Endometrium (tissue), 2 donors: ENCODE measurements around the gene ZNF107.

Experiments
- FAIRE-seq: peaks from 2 replicates; lab custom pipeline; 2012; peaks lifted over from hg19 to GRCh38; lab: Jason Lieb, UNC
- donor health status: control.
- donor health status: control.

ZNF107 gene

DNA sequence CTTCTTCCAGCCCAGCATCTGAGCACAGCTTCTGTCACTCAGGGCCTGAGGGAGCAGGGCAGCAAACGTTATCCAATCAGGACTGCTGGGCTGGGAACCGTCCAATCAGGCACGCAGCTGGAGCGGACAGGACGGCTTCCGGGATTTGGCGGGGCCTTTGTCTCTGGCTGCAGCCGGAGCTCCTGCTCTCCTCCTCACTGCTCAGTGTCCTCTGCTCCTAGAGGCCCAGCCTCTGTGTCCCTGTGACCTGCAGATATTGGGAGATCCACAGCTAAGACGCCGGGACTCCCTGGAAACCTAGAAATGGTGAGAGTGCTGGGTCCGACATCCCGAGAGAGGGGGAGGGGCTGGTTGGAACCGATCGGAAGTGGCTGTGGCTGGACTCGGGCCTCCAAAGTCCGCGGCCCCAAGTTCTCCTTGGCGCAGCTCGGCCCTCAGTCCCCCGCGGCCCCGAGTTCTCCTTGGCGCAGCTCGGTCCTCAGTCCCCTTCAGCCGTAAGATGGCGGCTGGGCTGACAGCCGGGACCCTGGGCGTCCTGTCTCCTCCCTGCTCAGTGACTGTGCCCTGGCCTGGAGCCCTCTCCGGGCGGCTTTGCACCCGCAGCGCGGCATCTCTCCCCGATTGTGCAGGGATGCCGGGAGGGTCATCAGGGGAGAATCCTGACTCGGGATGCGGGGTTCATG, at the start of gene ZNF107:
TSS of gene ZNF107 (plus strand) at position 154 of the 683 bp plus-strand sequence. CDS start at position 304, 150 bp downstream.
- FAIRE-seq: peak; percentile 97

DNA sequence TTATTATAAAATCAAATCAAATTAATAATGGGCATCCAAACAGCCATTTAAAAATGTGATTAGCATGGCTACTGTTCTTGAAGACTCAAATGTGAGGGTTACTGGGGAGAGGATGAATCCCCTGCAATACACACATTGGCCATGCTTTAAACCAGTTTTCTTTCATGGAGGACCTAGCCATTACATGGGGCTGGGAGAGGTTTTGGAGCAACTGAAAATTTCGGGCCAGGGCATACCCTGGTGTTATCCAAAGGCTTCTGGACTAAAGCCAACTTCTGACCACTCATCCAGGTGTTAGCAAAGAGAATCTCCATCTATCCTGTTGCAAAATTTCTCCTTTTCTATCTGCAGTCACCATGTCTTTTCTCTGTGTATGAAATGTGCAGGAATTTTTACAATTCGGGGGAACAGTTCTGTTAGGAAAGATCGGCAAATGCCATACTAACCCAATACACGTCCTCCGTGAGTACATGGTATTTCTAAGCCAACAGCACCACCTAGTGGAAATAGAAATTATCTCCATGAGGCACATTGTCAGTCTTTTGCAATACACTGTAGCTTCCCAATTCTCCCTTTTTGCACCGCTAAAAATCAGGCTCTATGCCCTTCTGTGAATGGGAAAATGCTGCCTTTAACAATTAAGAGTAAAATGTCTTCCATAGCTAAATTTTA, 47.0 kb upstream of the ZNF107 start:
- FAIRE-seq: no peak

DNA sequence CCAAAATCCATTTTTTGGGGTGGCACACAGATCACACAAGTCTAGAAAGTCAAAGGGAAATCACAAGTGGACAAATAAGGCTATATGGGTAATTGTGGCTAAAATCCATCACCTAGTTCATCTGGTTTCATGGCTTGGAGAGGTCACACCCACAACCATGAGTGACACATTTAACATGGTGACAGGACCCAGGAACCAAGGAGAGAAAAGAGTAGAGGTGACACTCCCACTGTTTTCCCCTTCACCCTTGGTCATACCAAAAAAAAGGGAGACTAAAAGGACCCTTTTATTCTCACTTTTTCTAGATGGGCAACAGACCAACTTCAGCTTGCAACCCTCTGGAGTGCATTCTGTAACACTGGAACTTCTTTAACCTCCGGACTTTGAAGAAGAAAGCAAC, 46.2 kb upstream of the ZNF107 start:
- no peak for FAIRE-seq

DNA sequence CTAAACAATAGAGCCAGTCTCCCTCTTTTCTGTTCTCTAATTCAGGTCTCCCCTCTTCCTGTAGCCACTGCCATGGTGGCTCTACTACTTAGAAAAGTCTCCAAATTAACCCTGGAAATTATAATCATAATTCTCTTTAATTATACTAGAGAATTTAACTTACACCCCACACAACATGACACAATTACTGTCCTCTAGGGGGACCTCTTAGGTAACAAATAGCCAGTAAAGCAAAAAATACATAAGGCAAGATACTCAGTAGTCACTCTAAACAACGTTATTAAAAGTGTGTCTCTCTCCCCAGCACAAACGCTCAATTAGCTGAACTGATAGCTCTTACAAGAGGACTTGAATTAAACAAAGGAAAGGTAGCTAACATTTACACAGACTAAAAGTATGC, 44.3 kb upstream of the ZNF107 start:
- no peak for FAIRE-seq

DNA sequence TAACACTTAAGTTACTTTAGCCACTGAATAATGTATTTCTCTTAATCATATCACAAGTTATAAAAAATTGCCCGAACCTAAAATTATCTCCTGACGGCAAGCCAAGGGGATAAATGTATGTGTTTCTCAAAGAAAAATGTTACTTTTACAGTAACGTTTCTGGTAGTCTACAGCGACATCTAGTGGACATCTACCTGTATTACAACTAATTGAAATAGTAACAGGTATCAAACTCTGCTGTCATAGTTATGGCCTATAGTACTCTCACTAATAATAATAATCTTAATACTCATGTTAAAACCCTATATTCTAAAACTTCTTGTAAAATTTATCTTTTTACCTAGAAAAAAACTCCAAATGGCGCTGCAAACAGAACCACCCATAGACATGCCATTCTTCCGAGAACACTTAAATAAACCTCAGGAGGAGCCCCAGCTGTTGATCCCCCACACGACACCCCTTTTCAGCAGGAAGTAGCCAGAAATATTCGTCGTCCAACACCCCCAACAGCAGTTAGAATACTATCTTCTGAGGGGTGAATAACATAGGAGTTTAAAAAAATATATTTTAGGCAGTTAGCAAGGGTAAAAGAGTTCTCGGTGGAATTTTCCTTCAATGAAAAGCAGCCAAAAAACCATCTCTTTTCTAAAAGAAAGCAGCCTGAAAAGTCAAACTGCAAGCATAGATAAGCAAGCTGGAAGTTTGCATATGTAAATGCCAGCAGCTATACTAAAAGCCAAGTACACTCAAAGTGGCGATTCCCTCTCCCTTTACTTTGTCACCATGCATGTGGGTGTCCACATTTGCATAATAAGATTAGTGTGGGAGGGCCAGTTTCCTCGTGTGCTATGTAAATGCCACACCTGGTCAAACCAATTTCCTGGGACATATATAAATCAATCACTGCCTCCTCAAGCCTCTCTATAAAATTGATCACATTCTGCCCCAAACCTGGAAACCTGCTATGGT, 40.5 kb upstream of the ZNF107 start:
- no peak for FAIRE-seq

DNA sequence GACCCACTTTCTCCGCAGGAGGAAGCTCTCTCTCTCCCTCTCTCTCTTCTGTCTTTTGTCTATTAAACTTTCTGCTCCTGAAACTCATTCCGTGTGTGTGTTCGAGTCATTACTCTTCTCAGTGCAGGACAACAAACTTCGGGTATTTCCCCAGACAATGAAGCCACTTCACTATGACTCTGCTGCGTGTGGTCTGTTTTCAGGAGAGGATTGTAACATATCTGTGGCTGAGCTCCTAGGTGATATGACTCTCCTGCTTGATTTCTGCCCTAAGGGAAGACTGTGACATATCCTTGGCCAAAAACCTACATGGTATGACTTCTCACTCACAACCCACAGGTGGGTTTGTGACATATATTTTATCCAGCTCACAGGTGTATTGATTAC, 39.9 kb upstream of the ZNF107 start:
- no peak for FAIRE-seq

DNA sequence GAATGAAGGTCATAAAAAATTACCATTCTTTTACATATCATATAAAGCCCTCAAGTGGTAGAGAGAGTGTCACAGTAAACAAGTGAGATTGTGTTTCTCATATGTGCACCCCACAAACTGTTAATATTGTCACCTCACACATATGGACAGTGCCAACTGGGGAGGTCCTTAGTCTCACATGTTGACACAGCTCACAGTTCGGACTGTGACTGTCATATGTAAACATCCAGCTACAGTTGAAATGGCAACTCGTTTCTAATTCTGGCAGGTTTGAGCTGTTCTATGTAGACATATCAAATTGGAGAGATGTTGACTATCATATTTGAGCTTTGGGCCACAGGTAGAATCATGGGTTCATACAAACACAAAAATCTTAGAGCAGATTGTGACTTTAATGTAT, 39.4 kb upstream of the ZNF107 start:
- no peak for FAIRE-seq

DNA sequence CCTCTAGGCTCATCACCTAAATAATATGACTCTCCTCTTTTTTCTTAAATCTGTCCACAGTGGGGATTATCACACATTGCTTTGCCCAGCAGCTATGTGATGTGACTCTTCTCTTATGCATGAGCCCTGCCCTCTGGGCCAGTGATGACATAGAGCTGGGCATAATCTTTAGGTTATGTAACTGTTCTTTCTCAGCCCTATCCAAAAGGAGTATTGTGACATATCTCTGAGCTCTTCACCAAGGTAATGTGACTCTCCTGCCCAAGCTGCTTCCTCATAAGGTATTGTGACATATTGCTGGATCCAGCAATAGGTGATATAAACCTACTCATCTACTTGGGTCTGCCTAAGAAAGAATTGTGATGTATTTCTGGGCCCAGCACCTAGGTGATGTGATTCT, 37.7 kb upstream of the ZNF107 start:
- no peak for FAIRE-seq

DNA sequence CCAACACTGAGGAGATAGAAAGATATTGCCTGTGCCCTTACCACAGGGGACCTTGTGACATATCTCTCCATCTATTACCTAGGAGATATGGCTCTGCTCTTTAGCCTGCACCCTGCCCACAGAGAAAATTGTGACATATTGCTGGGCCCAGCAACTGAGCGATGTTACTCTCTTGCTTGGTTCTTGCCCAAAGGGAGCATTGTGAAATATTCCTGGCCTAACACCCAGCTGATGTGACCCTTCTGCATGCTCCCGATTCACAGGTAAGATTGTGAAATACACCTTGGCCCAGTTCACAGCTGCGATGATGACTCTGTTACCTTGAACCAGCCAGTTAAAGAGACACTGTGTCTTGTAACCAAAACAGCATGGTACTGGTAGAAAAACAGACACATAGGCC, 37.2 kb upstream of the ZNF107 start:
- no peak for FAIRE-seq

DNA sequence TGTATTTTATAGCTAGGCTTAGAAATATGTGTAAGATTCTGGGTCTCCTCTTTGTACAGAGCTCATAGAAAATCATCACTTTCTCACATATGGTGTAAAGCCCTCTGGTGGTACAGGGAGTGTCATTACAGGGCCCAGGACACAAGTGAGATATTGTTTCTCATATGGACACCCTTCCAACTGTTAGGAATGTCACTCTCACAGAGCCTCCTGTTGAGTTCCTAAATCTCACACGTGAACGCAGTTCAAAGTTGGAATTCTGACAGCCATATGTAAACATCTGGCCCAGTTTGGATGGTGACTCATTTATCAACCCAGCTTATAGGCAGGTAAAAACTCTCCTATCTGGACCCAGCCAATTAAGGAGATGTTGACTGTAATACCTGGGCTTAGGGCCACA, 35.4 kb upstream of the ZNF107 start:
- FAIRE-seq: no peak

DNA sequence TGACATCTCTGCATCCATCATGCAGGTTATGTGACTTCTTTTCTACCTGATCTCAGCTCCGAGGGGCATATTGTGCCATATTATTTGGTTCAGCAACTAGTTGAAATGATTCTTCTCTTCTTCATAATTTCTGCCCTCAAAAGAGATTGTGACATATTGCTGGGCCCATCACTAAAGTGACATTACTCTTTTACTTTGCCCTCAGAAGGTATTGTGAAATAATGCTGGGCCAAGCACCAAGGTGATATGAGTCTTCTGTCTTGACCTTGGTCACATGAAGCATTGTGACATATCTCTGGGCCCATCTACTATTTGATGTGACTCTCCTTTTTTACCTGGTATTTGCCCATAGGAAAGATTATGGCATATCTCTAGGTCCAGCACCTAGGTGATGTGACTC, 33.9 kb upstream of the ZNF107 start:
- FAIRE-seq: no peak

DNA sequence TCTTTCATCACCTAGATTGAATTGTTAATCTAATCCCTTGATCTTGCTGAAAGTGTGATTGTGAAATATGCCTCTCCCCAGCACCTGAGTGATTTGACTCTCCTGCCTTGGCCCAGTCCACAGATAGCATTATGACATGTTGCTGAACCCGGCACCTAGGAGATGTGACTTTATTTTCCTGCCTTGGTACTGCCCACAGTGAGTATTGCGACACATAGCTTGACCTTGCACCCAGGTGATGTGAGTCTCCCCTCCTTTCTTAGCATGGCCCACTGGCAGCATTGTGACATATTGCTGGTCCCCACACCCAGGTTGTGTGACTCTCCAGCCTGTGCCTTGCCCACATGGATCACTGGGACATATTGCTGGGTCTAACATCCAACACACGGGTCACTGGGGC, 32.5 kb upstream of the ZNF107 start:
- no peak for FAIRE-seq

DNA sequence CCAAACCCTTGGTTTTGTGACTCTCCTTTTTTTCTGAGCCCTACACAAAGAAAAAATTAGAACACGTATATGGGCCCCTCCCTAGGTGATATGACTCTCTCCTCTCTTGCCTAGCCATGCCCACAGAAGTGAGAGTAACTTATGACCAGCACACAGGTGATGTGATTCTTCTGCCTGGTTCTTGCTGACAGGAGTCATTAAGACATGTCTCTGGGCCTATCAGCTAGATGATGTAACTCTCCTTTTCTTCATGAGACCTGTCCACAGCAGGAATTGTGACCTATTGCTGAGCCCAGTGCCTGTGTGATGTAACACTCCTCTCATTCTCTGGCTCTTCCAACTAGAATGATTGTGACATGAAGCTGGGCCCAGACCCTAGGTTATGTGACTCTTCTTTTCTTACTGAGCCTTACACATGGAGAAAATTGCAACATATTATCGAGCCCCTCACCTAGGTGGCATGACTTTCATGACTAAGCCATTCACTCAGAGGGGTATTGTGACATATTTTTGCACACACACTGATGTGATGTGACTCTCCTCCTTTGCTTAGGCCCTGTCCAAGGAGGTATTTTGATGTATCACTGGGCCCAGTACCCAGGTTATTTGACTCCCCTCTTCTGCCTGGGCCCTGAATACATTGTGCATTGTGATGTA, 31.4 kb upstream of the ZNF107 start:
- FAIRE-seq: no peak

DNA sequence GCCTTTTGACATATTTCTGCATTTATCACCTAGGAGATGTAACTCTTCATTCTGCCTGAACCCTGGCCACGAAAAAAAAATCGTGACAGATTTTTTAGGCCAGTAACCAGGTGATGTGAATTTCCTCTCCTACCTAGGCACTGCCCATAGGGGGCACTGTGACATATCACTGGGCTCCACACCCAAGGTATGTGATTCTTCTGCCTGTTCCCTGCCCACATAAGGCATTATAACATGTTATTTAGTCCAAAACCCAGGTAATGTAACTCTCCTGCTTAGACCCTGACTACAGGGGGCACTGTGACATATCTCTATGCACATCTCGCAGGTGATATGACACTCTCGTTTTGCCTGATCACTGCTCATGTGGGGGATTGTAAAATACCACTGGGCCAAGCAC, 29.5 kb upstream of the ZNF107 start:
- no peak for FAIRE-seq

DNA sequence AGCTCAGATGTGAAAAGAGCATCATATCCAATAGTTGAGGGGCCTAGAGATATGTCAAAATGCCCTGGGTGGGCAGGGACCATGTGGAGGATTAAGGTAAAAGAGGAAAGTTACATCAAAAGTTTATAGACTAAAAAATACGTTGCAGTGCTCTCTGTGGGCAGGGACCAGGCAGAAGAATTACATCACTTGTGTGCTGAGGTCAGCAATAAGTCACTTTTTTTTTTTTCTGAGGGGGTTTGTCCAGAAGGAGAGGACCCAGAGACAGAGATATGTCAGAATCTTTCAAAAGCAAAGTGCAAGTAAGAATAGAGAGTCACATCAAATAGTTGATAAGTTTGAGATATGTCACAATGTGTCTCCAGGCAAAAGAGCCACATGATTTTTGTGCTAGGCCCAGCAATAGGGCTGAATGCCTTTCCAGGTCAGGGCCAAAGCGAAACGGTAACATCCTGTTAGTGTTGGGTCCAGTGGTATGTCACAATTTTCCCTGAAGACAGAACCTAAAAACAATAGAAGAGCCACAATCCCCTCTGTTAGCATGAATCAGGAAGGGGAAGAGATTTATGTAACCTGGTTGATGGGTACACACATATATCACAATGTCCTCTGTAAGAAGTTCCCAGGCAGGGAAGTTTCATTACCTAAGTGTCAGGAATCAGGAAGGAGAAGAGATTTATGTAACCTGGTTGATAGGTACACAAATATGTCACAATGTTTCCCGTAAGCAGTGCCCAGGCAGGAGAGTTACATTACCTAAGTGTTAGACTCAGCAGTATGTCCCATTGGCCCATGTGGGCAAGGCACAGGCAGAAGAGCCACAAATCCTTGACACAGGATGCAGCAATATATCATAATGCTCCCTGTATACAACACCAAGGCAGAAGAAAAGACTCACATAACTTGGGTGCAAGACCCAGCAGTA, 28.1 kb upstream of the ZNF107 start:
- no peak for FAIRE-seq

DNA sequence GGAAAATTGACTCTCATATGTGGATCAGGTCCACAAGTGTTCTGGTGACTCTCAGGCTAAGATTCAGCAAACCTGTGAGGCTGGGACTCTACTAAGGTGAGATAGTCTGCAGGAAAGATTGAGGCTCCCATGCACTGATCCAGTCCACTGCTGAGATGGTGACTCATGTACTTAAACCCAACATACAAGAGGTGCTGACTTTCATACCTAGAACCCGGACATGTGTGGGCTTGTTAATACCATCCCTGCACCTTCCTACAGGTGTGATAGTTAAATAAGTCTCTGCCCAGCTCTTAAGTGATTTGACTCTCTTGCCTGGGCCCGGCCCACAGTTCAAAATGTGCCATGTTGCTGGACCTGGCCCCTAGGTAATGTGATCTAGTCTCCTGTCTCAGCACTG, 27.1 kb upstream of the ZNF107 start:
- no peak for FAIRE-seq

DNA sequence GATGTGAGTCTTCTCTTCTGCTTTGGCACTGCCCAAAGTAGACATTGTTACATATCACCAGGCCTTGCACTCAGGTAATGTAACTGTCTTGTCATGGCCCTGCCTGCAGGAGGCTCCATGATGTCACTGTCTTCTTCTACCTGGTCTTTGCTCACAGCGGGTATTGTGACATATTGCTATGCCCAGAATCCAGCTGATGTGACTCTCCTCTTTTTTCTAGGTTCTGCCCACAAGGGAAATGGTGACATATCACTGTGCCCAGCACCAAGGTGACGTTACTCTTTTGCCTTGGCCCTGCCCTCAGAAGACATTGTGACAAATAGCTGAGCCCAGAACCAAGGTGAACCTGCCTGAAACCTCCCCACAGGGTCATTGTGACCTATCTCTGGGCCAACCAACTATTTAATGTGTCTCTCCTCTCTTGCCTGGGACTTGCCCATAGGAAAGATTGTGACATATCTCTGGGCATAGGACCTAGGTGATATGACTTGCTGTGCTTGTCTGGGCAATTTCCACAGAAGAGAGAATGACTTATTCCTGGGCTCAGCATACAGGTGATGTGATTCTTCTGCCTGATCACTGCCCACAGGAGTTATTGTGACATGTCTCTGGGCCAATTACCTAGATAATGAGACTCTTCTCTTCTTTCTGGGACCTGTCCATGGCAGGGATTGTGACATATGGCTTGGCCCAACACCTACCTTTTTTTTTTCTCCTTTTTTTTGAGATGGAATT, 26.5 kb upstream of the ZNF107 start:
- FAIRE-seq: no peak

DNA sequence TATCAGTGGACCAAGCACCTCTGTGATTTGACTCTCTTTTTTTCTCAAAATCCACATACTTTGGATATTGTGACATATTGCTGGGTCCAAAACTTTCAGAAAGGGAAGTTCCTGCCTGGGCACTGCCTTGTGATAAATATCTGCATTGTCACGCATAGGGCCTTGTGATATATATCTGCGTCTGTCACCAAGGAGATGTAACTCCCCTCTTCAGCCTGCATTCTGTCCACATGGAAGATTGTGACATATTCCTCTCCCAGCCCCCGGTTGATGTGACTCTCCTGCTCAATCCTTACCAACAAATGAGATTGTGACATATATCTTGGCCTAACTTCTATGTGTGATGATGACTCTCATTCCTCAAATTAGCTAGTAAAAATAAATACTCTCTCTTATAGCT, 25.4 kb upstream of the ZNF107 start:
- FAIRE-seq: no peak

DNA sequence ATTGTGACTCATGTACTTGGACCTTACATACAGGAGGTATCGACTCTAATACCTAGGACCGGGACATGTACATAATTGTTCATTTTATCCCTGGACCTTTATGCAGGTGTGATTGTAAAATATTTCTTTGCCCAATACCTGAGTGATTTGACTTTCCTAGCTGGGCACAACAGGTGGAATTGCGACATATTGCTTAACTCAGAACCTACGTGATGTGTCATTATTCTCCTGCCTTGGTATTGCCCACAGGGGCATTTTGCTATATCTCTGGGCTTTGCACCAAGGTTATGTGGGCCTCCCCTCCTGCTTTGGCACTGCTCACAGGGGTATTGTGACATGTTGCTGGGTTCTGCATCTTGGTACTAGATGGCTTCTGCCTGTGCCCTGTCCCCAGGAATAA, 23.9 kb upstream of the ZNF107 start:
- no peak for FAIRE-seq

DNA sequence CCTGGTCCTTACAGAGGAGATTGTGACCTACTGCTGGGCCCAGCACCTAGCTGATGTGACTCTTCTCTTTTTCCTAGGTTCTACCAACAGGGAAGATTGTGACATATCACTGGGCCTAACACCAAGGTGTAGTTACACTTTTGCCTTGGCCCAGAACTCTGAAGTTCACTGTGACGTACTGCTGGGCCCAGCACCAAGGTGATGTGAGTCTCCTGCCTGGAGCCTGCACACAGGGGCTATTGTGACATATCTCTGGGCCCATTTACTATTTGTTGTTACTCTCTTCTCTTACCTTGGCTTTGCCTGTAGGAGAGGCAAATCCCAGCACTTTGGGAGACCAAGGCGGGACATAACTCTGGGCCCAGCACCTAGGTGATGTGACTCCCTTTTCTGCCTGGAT, 23.1 kb upstream of the ZNF107 start:
- FAIRE-seq: no peak

DNA sequence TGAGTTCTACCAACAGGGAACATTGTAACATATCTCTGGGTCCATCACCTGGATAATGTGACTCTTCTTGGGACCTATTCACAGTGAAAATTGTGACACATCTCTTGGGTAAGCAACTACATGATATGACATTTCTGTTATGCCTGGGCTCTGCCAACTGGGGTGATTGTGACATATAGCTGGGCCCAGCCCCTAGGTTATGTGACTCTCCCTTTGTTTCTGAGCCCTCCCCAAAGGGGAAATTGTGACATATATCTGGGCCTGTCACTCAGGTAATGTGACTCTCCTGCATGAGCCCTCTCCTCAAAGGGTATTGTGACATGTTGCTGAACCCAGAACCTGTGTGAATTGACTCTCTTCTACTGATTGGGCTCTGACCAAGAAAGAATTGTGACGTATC, 22.4 kb upstream of the ZNF107 start:
- no peak for FAIRE-seq
